Right renal cortex interstitium (tissue), 3 donors: ENCODE data around the gene MPP2. TPM values are rescaled to one million over a fixed set of nuclear protein-coding genes. Genes with fewer than 3 reads are reported as not detected.
"Not testable (repeated sequence)": the region's sequence is repeated elsewhere in the genome, so short reads cannot be mapped to it uniquely, and the experiment has no call there.

ENCODE experiments used
- DNase-seq, 3 donors: peaks; one replicate each; pipeline ENCODE4 v3.0.0-alpha.2; 2013; ENCODE audit warnings: low read depth in 3 of 3, low spot score in 2 of 3
- polyA plus RNA-seq, 3 donors: library from polyadenylated mRNA; unstranded; fragments of 120-200 nt; gene quantifications; one replicate each; pipeline ENCODE4 v1.2.1, GENCODE V29; 2013; ENCODE audit not compliant: insufficient read length in 3 of 3

Gene MPP2
- polyA plus RNA-seq, 3 donors = 5.6 to 5.9 (median 5.8) TPM

DNA sequence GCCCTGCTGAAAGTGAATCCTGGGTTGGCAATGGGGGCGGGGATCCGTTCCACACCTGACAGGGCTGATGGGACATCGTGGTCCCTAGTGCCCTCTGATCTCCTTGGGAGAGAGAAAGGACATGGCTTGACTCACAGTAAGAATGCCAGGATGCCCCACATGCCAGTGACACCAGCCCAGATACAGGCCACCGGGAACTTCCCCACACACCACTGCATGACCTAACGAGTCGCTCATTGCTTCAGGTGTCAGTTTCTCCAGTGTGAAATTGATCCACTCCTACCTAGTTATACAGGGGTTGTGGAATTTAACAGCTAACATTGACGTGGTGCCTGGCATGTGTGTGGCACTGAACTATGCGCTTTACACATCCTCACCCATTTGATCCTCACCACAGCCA is 52.8 kb downstream of the MPP2 start:
- DNase-seq = no peak

- DNase-seq = no peak
Measured at GRCh38 chr17:43853546-43853945, 53.8 kb downstream of the MPP2 start.

- no peak for DNase-seq
Measured at GRCh38 chr17:43852571-43852970, 54.8 kb downstream of the MPP2 start.

DNA sequence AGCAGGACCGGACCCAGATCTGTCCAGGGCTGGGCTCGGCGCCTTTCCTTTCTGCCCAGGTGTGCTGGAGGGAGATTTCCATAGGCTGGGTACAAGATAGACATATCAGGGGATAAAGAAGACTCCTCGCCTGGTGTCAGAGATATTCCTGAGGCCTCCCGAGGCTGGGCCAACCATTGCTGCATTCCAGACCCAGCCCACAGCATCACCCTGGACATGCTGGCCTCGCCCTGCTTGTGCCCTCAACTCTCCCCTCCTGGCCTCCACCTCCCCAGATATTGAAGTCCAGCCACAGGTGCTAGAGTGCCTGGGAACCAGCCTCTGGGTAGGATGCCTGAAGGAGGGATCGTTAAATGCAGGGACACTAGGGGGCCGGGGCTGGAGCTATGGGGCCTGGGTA is 58.2 kb downstream of the MPP2 start:
- no peak for DNase-seq

DNA sequence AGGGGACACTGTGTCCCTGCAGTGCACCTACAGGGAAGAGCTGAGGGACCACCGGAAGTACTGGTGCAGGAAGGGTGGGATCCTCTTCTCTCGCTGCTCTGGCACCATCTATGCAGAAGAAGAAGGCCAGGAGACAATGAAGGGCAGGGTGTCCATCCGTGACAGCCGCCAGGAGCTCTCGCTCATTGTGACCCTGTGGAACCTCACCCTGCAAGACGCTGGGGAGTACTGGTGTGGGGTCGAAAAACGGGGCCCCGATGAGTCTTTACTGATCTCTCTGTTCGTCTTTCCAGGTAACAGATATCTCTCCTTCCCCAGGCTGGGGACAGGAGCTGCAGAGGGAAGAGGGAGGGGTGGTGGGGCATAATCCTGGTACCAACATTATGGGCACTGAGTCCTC is 58.7 kb downstream of the MPP2 start:
- DNase-seq = no peak

GRCh38 chr17:43846963-43847371 is 60.4 kb downstream of the MPP2 start, which contains the start of gene CD300LG:
Gene CD300LG (plus strand): TSS chr17:43847176. CDS start chr17:43847217, 41 bp downstream.
- DNase-seq = no peak

GRCh38 chr17:43846221-43846712 is 61.1 kb downstream of the MPP2 start:
- DNase-seq = peak in 1 of 3 donors; percentile 46

- no peak for DNase-seq
Measured at GRCh38 chr17:43845766-43846165, 61.6 kb downstream of the MPP2 start.

GRCh38 chr17:43844241-43844640 is 63.1 kb downstream of the MPP2 start:
- DNase-seq = no peak

- no peak for DNase-seq
Measured at GRCh38 chr17:43842975-43843325, 64.4 kb downstream of the MPP2 start.

DNA sequence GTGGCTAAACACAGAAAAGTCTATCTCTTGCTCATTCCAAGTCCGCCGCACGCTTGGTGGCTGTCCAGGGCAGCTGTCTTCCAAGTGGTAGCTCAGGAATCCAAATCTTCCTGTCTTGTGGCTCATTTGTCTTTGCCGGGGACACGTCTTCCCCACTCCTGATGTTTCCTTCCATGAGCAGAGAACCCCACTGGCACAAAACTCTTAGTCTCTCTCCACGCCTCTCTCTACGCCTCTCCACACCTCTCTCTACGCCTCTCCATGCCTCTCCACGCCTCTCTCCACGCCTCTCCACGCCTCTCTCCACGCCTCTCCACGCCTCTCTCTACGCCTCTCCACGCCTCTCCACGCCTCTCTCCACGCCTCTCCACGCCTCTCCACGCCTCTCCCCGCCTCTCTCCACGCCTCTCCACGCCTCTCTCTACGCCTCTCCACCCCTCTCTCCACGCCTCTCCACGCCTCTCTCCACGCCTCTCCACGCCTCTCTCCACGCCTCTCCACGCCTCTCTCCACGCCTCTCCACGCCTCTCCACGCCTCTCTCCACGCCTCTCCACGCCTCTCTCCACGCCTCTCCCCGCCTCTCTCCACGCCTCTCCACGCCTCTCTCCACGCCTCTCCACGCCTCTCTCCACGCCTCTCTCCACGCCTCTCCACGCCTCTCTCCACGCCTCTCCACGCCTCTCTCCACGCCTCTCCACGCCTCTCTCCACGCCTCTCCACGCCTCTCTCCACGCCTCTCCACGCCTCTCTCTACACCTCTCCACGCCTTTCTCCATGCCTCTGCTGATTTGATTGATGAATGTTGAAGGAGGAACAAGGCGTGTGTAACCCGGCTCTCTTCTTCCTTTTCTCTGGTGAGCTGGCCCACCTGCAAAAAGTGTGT is 65.0 kb downstream of the MPP2 start:
- DNase-seq = not testable (repeated sequence)

- no peak for DNase-seq
Measured at GRCh38 chr17:43841282-43841681, 66.1 kb downstream of the MPP2 start.

DNA sequence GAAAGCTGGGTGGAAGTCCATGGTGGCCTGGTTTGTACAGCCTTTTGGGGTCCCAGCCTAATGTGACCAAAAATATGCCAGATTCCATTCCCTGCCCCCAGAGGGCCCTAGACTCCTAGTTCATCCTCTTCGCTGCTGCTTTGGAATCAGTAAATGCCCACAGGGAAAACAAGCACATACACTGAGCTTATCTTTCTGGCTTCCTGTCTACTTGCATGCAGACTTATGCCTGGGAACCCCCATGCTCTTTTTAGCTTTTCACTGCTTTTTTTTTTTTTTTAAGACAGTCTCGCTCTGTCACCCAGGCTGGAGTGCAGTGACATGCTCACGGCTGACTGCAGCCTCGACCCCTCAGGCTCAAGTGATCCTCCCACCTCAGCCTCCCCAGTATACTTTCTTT is 66.5 kb downstream of the MPP2 start:
- DNase-seq = no peak

DNA sequence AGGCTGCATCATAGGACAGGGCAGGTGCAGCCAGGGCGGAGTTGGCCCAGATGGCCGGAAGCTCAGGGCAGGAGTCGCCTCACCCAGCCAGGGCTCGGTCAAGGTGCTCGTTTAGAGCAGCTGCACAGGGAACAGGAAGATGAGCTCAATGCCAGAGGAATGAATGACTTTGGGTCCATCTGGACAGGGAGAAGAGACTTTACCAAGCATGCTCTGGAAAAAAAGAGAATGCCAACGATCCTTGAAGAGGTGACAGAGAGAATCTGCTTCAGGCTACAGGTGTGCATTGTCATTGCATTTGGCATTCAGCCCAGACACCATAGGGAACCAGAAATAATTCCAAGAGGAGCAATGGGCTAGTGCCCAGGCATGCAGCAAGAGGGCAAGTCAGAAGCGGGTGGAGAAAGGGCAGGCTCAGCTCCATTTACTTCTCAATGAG is 67.6 kb downstream of the MPP2 start:
- no peak for DNase-seq

GRCh38 chr17:43834106-43834505 is 73.2 kb downstream of the MPP2 start:
- no peak for DNase-seq

GRCh38 chr17:43832976-43833829 is 74.1 kb downstream of the MPP2 start, which contains the start of gene MPP3:
Gene MPP3 (minus strand): TSS chr17:43833146. CDS start chr17:43831906, 1,240 bp downstream.
- DNase-seq = peak in 2 of 3 donors; percentile 36 to 55

DNA sequence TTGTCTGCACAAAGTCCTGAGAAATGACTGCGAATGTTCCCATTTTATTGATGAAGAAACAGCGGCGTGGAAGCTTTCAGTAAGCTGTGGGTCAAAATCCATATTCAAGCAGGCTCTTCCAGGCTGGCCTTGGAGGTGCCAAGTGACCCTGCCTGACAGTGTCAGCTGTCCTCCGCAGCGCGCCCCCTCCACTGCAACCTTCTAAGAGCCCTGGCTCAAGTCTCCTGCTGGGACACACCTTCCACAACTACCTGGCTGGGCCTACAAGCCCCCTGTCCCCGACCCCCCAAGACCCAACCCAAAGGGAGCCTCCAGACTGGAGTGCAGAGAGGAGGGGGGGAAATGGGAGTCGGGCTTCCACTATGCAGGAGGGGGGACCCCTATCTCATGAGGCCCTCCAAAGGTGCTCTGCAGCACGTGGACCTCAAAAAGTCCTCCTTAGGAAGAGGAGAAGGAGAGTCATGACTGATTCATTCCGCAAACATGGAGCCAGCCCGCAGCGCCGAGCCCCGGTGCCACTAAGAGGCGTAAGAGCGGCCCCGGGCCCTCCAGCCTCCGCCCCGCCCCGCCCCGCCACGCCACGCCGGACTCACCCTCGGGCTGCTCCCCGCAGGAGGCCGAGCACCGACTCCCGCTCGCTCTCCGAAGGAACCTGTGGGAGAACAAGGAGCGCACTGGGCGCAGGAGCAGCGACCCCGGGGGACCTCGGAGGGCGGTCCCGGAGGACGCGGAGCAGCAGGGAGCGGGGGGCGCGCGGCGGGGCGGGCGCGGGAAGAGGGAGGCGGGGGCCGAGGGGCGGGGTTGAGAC is 75.0 kb downstream of the MPP2 start:
- no peak for DNase-seq

DNA sequence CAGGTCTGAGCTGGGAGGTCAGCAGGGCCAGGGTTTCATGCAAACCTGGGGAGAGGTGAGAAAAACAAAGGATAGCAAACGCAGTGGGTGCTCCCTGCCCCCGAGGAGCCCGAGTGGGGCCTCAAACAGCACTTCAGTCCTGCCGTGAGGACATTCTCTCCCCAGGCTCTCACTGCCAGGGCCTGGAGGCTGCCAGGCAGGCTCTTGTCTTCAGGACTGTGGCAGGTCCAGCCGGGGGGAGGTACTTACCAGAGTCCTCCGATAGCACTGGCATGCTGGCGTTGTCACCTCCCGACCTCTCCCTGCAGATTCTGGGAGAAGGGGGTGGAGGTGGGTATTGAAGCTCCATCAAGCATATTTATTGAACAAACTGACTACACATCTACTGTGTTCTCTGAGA is 75.7 kb downstream of the MPP2 start:
- DNase-seq = no peak

- DNase-seq = no peak
Measured at GRCh38 chr17:43830510-43831140, 76.7 kb downstream of the MPP2 start.

GRCh38 chr17:43829738-43830137 is 77.6 kb downstream of the MPP2 start:
- DNase-seq = no peak
